ENCODE results near the gene ITPR1. TPM values are rescaled to one million over a fixed set of nuclear protein-coding genes. Genes with fewer than 3 reads are reported as not detected.

The ITPR1 gene
- total RNA-seq, 1 donor from 2014 or later = 117 TPM

- intact Hi-C loops (cut with micrococcal nuclease) = no loop called here
- H3K4me3 Mint-ChIP-seq (ENCODE audit: low read depth) = peak overlapping the region; percentile 55
- no peaks in the 10 kb centered on the region for H3K27me3 Mint-ChIP-seq (ENCODE audit: low read depth)
- peaks cover 85% of the 10 kb centered on the region for H3K36me3 Mint-ChIP-seq (ENCODE audit: low read depth)
- peak overlapping the region; percentile 78 for H3K27ac Mint-ChIP-seq
- H3K4me1 Mint-ChIP-seq (ENCODE audit: low read depth) = peaks cover 73% of the 10 kb centered on the region
- DNase-seq (ENCODE audit: low spot score) = no peak
- H3K9me3 Mint-ChIP-seq = no peaks in the 10 kb centered on the region
These were observed 313.5 kb downstream of the ITPR1 start for GRCh38 chr3:4806535-4807108.

DNA sequence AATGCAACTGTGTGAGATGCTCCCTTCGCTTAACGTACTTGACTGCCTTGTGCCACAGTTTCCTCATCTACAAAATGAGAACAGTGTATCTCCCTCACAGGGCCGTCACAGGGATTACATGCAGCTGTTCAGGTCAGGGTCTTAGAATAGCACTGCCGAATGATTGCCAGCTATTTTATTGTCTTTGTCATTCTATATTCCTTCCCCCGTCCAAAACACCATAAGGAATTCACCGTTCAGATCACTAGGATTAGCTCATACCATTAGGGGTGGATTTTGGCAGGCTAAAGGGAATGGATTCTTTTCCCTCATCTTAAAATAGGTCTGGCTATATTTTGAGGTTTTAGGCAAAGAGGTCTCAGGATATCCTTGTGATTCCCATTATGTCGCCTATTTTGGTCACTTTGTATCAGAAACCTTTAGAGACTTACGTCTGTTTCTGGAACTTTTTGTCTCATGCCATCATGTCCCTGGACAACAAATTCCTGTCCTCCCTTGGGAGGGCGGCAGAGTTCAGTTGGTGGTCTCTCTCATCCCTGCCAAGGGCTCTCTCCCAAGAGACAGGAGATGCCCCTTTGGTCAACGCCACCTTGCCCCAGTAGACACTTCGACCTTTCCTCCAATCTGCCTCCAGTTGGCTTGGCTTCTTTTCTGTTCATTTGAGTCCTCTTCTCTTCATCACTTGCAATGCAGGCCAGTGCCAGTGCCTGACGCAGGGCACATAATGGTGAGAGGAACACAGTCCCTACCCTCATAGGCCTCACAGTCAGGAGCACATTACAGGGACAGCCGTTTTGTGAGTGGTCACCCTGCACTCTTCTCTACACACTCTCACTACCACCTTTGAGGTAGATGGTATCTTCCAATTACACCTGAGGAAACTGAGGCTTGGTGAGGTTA lies 314.5 kb downstream of the ITPR1 start:
- intact Hi-C loops (cut with micrococcal nuclease) = no loop called here
- peak overlapping the region; percentile 43 for H3K4me3 Mint-ChIP-seq (ENCODE audit: low read depth)
- H3K9me3 Mint-ChIP-seq = no peaks in the 10 kb centered on the region
- peaks cover 81% of the 10 kb centered on the region for H3K36me3 Mint-ChIP-seq (ENCODE audit: low read depth)
- peaks cover 72% of the 10 kb centered on the region for H3K4me1 Mint-ChIP-seq (ENCODE audit: low read depth)
- DNase-seq (ENCODE audit: low spot score) = no peak
- no peaks in the 10 kb centered on the region for H3K27me3 Mint-ChIP-seq (ENCODE audit: low read depth)
- peak overlapping the region; percentile 11 for H3K27ac Mint-ChIP-seq

DNA sequence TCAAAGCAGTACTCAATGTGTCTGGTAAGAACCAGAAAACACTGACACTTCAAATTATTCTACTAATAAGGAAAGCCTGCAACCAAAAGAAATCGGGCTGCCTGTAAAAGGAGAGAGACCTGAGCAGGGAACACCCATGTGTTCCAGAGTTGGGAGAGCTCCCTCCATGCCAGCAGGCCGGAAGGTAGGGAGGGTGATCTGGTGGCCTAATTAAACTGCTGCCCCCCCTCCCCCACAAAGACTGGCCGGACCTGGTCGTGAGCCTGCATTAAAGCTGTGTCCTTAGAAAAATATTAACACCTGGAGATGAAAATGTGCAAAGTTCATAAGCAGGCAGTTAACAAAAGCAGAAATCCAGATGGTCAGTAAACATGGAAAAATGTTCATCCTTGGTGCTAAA lies 315.5 kb downstream of the ITPR1 start:
- Mint-ChIP-seq H3K4me1 (ENCODE audit: low read depth) (peaks cover 72% of the 10 kb centered on the region), H3K27ac (no peak overlapping the region), H3K4me3 (ENCODE audit: low read depth) (no peak overlapping the region), H3K9me3 (no peaks in the 10 kb centered on the region), H3K27me3 (ENCODE audit: low read depth) (no peaks in the 10 kb centered on the region), H3K36me3 (ENCODE audit: low read depth) (peaks cover 81% of the 10 kb centered on the region)
- intact Hi-C loops (cut with micrococcal nuclease) = no loop called here
- DNase-seq (ENCODE audit: low spot score) = no peak

DNA sequence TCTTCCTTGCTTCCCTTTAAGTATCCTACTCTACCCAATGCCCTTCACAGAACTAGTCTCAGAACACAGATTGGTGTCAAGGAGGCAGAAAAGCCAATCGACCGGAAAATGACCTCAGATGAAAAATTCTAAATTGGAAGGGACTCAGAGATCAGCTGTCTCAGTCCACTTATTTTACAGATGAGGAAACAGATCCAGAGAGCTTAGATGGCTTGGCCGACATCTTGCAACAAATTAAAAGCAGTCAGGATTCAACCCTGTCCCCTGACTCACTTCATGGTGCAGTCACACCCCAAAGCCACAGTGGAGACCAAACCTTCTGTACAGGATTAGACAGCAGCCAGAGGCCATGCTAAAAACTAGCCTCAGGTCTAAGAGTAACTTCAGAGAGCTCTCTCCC lies 316.8 kb downstream of the ITPR1 start:
- Mint-ChIP-seq H3K9me3 (no peaks in the 10 kb centered on the region), H3K4me3 (ENCODE audit: low read depth) (peak overlapping the region; percentile 27), H3K36me3 (ENCODE audit: low read depth) (peaks cover 81% of the 10 kb centered on the region), H3K4me1 (ENCODE audit: low read depth) (peaks cover 67% of the 10 kb centered on the region), H3K27me3 (ENCODE audit: low read depth) (no peaks in the 10 kb centered on the region), H3K27ac (peak overlapping the region; percentile 28)
- intact Hi-C loops (cut with micrococcal nuclease) = no loop called here
- DNase-seq (ENCODE audit: low spot score) = no peak

DNA sequence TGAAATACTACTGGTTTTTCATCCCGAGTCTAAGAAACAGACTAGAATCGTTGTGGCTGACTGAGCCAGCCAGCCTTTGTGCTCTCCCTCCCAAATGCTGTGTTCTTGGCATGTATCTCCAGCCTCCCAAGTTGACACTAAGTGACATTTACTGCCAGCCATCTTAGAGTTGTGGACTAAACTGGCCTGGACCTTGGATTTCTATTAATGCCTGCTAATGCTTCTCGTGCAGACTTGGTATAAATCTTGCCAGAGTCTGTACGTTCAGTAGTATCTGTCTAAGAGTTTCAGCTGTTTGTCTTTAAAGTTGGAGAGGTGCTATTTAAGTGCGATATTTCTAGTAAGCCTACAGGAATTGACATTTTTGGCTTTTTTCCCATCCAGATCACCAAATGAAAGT lies 319.4 kb downstream of the ITPR1 start:
- no peak for DNase-seq (ENCODE audit: low spot score)
- intact Hi-C loops (cut with micrococcal nuclease) = no loop called here
- H3K36me3 Mint-ChIP-seq (ENCODE audit: low read depth) = peaks cover 84% of the 10 kb centered on the region
- H3K4me3 Mint-ChIP-seq (ENCODE audit: low read depth) = no peak overlapping the region
- peaks cover 43% of the 10 kb centered on the region for H3K4me1 Mint-ChIP-seq (ENCODE audit: low read depth)
- no peaks in the 10 kb centered on the region for H3K27me3 Mint-ChIP-seq (ENCODE audit: low read depth)
- H3K27ac Mint-ChIP-seq = no peak overlapping the region
- H3K9me3 Mint-ChIP-seq = peaks cover 9% of the 10 kb centered on the region

- intact Hi-C loops (cut with micrococcal nuclease) = no loop called here
- Mint-ChIP-seq H3K27me3 (ENCODE audit: low read depth) (no peaks in the 10 kb centered on the region), H3K27ac (no peak overlapping the region), H3K36me3 (ENCODE audit: low read depth) (peaks cover 85% of the 10 kb centered on the region), H3K9me3 (peaks cover 10% of the 10 kb centered on the region), H3K4me3 (ENCODE audit: low read depth) (no peak overlapping the region), H3K4me1 (ENCODE audit: low read depth) (peaks cover 37% of the 10 kb centered on the region)
- DNase-seq (ENCODE audit: low spot score) = no peak
These were observed 320.8 kb downstream of the ITPR1 start for GRCh38 chr3:4813909-4814304.

- H3K36me3 Mint-ChIP-seq (ENCODE audit: low read depth) = peaks cover 89% of the 10 kb centered on the region
- intact Hi-C loops (cut with micrococcal nuclease) = no loop called here
- H3K27me3 Mint-ChIP-seq (ENCODE audit: low read depth) = no peaks in the 10 kb centered on the region
- DNase-seq (ENCODE audit: low spot score) = no peak
- H3K4me3 Mint-ChIP-seq (ENCODE audit: low read depth) = peak overlapping the region; percentile 34
- H3K9me3 Mint-ChIP-seq = peaks cover 10% of the 10 kb centered on the region
- peaks cover 41% of the 10 kb centered on the region for H3K4me1 Mint-ChIP-seq (ENCODE audit: low read depth)
- H3K27ac Mint-ChIP-seq = peak overlapping the region; percentile 63
These were observed 321.3 kb downstream of the ITPR1 start for GRCh38 chr3:4814305-4814903.

GRCh38 chr3:4814904-4815574 lies 321.9 kb downstream of the ITPR1 start:
- H3K4me3 Mint-ChIP-seq (ENCODE audit: low read depth) = peak overlapping the region; percentile 0
- H3K27me3 Mint-ChIP-seq (ENCODE audit: low read depth) = no peaks in the 10 kb centered on the region
- intact Hi-C loops (cut with micrococcal nuclease) = no loop called here
- H3K4me1 Mint-ChIP-seq (ENCODE audit: low read depth) = peaks cover 43% of the 10 kb centered on the region
- peaks cover 10% of the 10 kb centered on the region for H3K9me3 Mint-ChIP-seq
- no peak overlapping the region for H3K27ac Mint-ChIP-seq
- peaks cover 91% of the 10 kb centered on the region for H3K36me3 Mint-ChIP-seq (ENCODE audit: low read depth)
- DNase-seq (ENCODE audit: low spot score) = no peak

GRCh38 chr3:4816306-4816705 lies 323.2 kb downstream of the ITPR1 start:
- Mint-ChIP-seq H3K4me3 (ENCODE audit: low read depth) (no peak overlapping the region), H3K27me3 (ENCODE audit: low read depth) (no peaks in the 10 kb centered on the region), H3K27ac (no peak overlapping the region), H3K36me3 (ENCODE audit: low read depth) (peaks cover 94% of the 10 kb centered on the region), H3K4me1 (ENCODE audit: low read depth) (peaks cover 48% of the 10 kb centered on the region), H3K9me3 (peaks cover 10% of the 10 kb centered on the region)
- no peak for DNase-seq (ENCODE audit: low spot score)
- intact Hi-C loops (cut with micrococcal nuclease) = no loop called here

GRCh38 chr3:4816718-4817117 lies 323.6 kb downstream of the ITPR1 start:
- H3K27ac Mint-ChIP-seq = no peak overlapping the region
- intact Hi-C loops (cut with micrococcal nuclease) = no loop called here
- peaks cover 94% of the 10 kb centered on the region for H3K36me3 Mint-ChIP-seq (ENCODE audit: low read depth)
- no peak for DNase-seq (ENCODE audit: low spot score)
- H3K4me1 Mint-ChIP-seq (ENCODE audit: low read depth) = peaks cover 48% of the 10 kb centered on the region
- H3K9me3 Mint-ChIP-seq = peaks cover 10% of the 10 kb centered on the region
- H3K27me3 Mint-ChIP-seq (ENCODE audit: low read depth) = no peaks in the 10 kb centered on the region
- H3K4me3 Mint-ChIP-seq (ENCODE audit: low read depth) = no peak overlapping the region

DNA sequence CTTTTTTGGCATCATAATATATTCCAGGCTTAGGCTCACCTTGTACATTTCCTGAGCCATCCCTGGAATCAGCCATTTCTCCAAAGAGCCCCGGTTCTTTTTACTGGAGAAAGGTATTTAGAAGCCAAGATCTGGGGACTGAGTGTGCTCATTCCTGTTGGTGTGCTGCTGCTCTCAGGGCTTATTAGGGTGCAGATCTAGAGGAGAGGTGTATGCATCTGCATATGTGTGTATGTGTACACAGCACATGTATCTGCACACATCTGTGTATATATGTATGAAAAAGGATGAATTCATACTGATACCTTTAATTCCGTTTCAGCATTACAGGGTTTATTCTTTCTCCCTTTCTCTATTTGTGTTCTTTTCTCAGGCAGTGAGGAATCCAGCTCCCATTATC lies 324.0 kb downstream of the ITPR1 start:
- DNase-seq (ENCODE audit: low spot score) = no peak
- Mint-ChIP-seq H3K27me3 (ENCODE audit: low read depth) (no peaks in the 10 kb centered on the region), H3K36me3 (ENCODE audit: low read depth) (peaks cover 96% of the 10 kb centered on the region), H3K4me3 (ENCODE audit: low read depth) (no peak overlapping the region), H3K27ac (peak overlapping the region; percentile 19), H3K9me3 (peaks cover 10% of the 10 kb centered on the region), H3K4me1 (ENCODE audit: low read depth) (peaks cover 52% of the 10 kb centered on the region)
- intact Hi-C loops (cut with micrococcal nuclease) = no loop called here

DNA sequence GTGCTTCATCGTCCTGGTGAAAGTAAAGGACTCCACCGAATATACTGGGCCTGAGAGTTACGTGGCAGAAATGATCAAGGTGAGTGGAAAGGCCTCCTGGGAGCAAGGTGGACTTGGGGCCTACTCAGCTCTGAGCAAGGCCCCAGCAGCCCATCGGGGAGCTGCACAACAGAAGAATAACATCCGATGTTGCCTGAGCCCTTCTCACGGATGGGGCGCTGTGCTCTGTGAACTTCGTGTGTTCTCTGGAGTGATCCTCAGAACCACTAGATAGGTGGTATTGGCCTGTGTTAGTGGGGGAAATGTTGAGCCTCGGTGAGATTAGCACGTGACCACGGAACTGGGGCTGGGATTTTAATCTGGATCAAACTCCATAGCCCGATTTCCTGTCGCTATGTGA lies 325.0 kb downstream of the ITPR1 start:
- H3K4me3 Mint-ChIP-seq (ENCODE audit: low read depth) = no peak overlapping the region
- peaks cover 98% of the 10 kb centered on the region for H3K36me3 Mint-ChIP-seq (ENCODE audit: low read depth)
- no peaks in the 10 kb centered on the region for H3K27me3 Mint-ChIP-seq (ENCODE audit: low read depth)
- peaks cover 10% of the 10 kb centered on the region for H3K9me3 Mint-ChIP-seq
- DNase-seq (ENCODE audit: low spot score) = no peak
- H3K27ac Mint-ChIP-seq = peak overlapping the region; percentile 35
- intact Hi-C loops (cut with micrococcal nuclease) = no loop called here
- H3K4me1 Mint-ChIP-seq (ENCODE audit: low read depth) = peaks cover 57% of the 10 kb centered on the region
